ENCODE measurements around the gene RNF169. TPM values are rescaled to one million over a fixed set of nuclear protein-coding genes. Genes with fewer than 3 reads are reported as not detected.

The RNF169 gene
- total and polyA plus RNA-seq, 2 of the 4 experiments (the other 2 are of a cell fraction) = 3.6 to 23.3 TPM

GRCh38 chr11:74754507-74755252, 6.0 kb downstream of the RNF169 start:
- H3K9ac ChIP-seq (ENCODE audit: low read depth, low read length) = no peak overlapping the region
- H3K27ac ChIP-seq (ENCODE audit: insufficient read depth, low read length) = peak overlapping the region; percentile 72
- H3K18ac ChIP-seq (ENCODE audit: low read depth, low read length) = peak overlapping the region; percentile 39
- H3K27me3 ChIP-seq (ENCODE audit: control insufficient read depth, insufficient read depth, low read length) = no peaks in the 10 kb centered on the region
- peak overlapping the region; percentile 93 for H2BK5ac ChIP-seq (ENCODE audit: low read depth, low read length, poor library complexity, severe bottlenecking)
- no TSS peak for BruUV-seq (replicated peaks)
- H2BK20ac ChIP-seq (ENCODE audit: low read depth, low read length) = peak overlapping the region; percentile 75; the same call in 1 of the 2 replicates
- intact Hi-C loops (cut with micrococcal nuclease) (loop anchor here (2.0 to 5.0 kb wide), 2 partner anchors 18 to 63 kb away; no protein-coding TSS in a partner anchor), in situ Hi-C loops (cut with MboI; ENCODE audit: low sequenced_read_pairs) (no loop called here), dilution Hi-C loops (cut with HindIII; ENCODE audit: low sequenced_read_pairs, unreplicated experiment) (no loop called here)
- H3K14ac ChIP-seq (replicated peaks; ENCODE audit: low read depth, low read length) = peak overlapping the region; percentile 25; the same call in 1 of the 2 replicates
- H3K9me1 ChIP-seq (ENCODE audit: insufficient read depth, low read length) = peaks cover 11% of the 10 kb centered on the region
- ChIA-PET CTCF (interaction anchor here (0.6 to 1.0 kb wide), 2 partner anchors 53 to 205 kb away, joined by 3 to 4 read pairs; no protein-coding TSS in a partner anchor), POLR2A (ENCODE audit: unreplicated experiment) (interaction anchor here (0.6 kb wide), 1 partner anchor 100 kb away, joined by 3 read pairs; no protein-coding TSS in a partner anchor)
- peak overlapping the region; percentile 59 for H3K23ac ChIP-seq (ENCODE audit: low read depth, low read length)
- DNase-seq (peak; percentile 96), ATAC-seq (ENCODE audit: low read depth) (peak; percentile 82)
- peak overlapping the region; percentile 88 for H3K4ac ChIP-seq (ENCODE audit: low read depth, low read length)
- no peak for TF ChIP-seq RFX5 (IDR thresholded peaks at IDR 0.05; ENCODE audit: low read depth, low read length)
- TF ChIP-seq CEBPB (IDR thresholded peaks at IDR 0.05; ENCODE audit: low read depth, low read length) = peak; percentile 85
- no peak for TF ChIP-seq NFE2L2 (IDR thresholded peaks at IDR 0.05; ENCODE audit: low read depth, low read length)
- peak; percentile 48; the same call in 1 of the 2 replicates for TF ChIP-seq BHLHE40 (IDR thresholded peaks at IDR 0.05; ENCODE audit: low read depth, low read length)
- peak; percentile 54 for TF ChIP-seq USF2 (IDR thresholded peaks at IDR 0.05; ENCODE audit: low read depth, low read length)
- peak; percentile 94 for TF ChIP-seq FOS (IDR thresholded peaks at IDR 0.05; ENCODE audit: low read depth, low read length)
- TF ChIP-seq CHD1 (IDR thresholded peaks at IDR 0.05; ENCODE audit: low read depth, low read length) = peak; percentile 62; the same call in 1 of the 2 replicates
- TF ChIP-seq RCOR1 (IDR thresholded peaks at IDR 0.05; ENCODE audit: insufficient replicate concordance, low read length) = peak; percentile 61
- H3K56ac ChIP-seq (ENCODE audit: extremely low read depth, insufficient read depth, low read length) = peak overlapping the region; percentile 32; the same call in 1 of the 2 replicates
- H3K79me1 ChIP-seq (ENCODE audit: low read depth in 1 of 2, low read length in 2 of 2) = peaks cover 3 to 27% of the 10 kb centered on the region in 2 experiments; a peak in 3 of 4 replicates
- H2AFZ ChIP-seq (replicated peaks; ENCODE audit: low read length, poor library complexity) = peak overlapping the region; percentile 47
- peak overlapping the region; percentile 73 for H3K4me2 ChIP-seq (ENCODE audit: low read depth, low read length)
- H2BK15ac ChIP-seq (ENCODE audit: low read depth, low read length) = peak overlapping the region; percentile 35; the same call in 1 of the 3 replicates
- peak overlapping the region; percentile 64; the same call in 1 of the 2 replicates for H4K91ac ChIP-seq (ENCODE audit: insufficient read depth, low read depth, low read length)
- H2BK120ac ChIP-seq (ENCODE audit: low read depth, low read length) = peak overlapping the region; percentile 89
- H3K4me3 ChIP-seq (ENCODE audit: insufficient read depth, low read depth, low read length) = peak overlapping the region; percentile 6; the same call in 1 of the 2 replicates
- WGBS, 2 experiments (ENCODE audit: extremely low coverage in 2 of 2, insufficient read length in 1 of 2) = no CpG with 5 or more reads among the region's 15 CpGs
- peak overlapping the region in 1 of 2 experiments; percentile 77; a peak in 1 of 4 replicates for H4K8ac ChIP-seq (ENCODE audit: low read depth in 2 of 2, low read length in 2 of 2)
- H3K4me1 ChIP-seq (ENCODE audit: control insufficient read depth, insufficient read depth, low read length) = peaks cover 13% of the 10 kb centered on the region
- H2AK5ac ChIP-seq (ENCODE audit: low read depth, low read length) = peak overlapping the region; percentile 71
- H4K5ac ChIP-seq (ENCODE audit: low read depth, low read length) = no peak overlapping the region; the same call in 1 of the 2 replicates
- H3K36me3 ChIP-seq (ENCODE audit: control insufficient read depth, insufficient read depth, low read length) = no peaks in the 10 kb centered on the region
- H2AK9ac ChIP-seq (replicated peaks; ENCODE audit: low read depth, low read length, poor library complexity) = peak overlapping the region; percentile 80
- H3K9me3 ChIP-seq (ENCODE audit: control insufficient read depth, insufficient read depth, low read length) = no peaks in the 10 kb centered on the region
- peaks cover 20% of the 10 kb centered on the region for H4K20me1 ChIP-seq (ENCODE audit: insufficient read depth, low read length)
